ENCODE measurements around the gene LPGAT1.

DNA sequence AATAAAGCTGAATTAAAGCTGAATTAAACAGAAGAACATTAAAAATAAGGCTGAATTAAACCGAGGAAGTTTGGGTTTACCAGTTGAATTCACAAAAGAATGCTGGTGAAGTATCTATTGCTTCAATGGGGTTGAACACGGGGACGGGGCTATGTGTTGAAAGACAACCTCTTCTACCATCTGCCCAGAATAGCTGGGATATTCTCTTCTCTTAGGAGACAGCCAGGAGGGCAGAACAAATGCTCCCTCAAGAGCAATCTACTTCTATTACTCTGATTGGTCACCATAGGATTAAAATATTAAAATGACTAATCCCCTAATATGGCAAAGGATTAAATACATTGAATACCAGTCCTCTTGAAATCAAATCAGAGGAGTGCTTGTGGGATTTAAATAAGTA, 68.4 kb downstream of the LPGAT1 start:
- TF ChIP-seq, protein P1, sequence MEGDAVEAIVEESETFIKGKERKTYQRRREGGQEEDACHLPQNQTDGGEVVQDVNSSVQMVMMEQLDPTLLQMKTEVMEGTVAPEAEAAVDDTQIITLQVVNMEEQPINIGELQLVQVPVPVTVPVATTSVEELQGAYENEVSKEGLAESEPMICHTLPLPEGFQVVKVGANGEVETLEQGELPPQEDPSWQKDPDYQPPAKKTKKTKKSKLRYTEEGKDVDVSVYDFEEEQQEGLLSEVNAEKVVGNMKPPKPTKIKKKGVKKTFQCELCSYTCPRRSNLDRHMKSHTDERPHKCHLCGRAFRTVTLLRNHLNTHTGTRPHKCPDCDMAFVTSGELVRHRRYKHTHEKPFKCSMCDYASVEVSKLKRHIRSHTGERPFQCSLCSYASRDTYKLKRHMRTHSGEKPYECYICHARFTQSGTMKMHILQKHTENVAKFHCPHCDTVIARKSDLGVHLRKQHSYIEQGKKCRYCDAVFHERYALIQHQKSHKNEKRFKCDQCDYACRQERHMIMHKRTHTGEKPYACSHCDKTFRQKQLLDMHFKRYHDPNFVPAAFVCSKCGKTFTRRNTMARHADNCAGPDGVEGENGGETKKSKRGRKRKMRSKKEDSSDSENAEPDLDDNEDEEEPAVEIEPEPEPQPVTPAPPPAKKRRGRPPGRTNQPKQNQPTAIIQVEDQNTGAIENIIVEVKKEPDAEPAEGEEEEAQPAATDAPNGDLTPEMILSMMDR (IDR thresholded peaks at IDR 0.05) = no peak
- TF ChIP-seq EZH2phosphoT487 (IDR thresholded peaks at IDR 0.05) (no peak), EZH2 (IDR thresholded peaks at IDR 0.05) (no peak)
